CD4-positive, alpha-beta T cell treated with Interleukin-17A for 1 hour (primary cell): ENCODE measurements around the gene MBNL1.

Experiments used
- DNase-seq: peaks from one replicate; pipeline ENCODE4 v3.0.0-alpha.2; 2020

MBNL1 gene

DNA sequence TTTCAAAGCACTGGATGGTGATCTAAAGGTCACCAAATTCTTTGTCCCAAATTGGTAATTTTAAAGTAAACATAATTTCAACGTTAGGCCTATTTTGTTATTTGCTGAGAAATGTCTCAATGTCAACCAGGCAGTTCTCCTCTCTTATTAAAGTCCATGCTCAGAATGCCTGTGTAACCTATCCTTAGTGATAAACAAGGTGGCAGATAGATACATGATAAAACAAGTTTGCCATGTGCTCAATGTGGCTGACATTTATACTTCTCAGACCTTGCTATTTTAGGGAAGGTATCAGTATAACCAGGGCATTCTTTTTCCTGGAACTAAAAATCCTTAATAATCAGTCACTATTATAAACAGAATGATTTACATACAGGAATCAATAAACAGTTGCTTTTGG, 8.5 kb downstream of the MBNL1 start:
- DNase-seq = no peak

GRCh38 chr3:152278756-152279427, 10.2 kb downstream of the MBNL1 start:
- no peak for DNase-seq

DNA sequence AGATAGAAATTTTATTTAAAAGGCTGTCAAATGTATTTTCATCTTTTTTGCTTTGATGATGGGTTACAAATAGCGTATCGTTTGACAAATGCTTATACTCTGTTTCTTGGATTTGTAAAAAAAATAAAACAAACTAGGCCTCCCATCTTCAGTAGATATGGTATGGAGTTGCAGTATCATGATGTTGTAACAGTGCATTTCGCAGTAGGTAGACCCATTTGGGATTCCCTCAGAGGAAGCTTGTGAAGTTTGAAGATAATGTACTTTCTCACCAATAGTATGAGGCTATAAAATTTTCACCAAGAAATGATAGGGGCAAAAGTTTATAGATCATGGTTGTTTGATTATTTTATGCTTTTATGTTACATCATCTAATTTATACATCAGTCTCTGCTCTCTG, 10.8 kb downstream of the MBNL1 start:
- DNase-seq = no peak

- DNase-seq = no peak
Observed at GRCh38 chr3:152280539-152280938, 11.8 kb downstream of the MBNL1 start.

GRCh38 chr3:152281133-152281713, 12.5 kb downstream of the MBNL1 start:
- DNase-seq = no peak

GRCh38 chr3:152282813-152283212, 14.1 kb downstream of the MBNL1 start:
- DNase-seq = no peak

DNA sequence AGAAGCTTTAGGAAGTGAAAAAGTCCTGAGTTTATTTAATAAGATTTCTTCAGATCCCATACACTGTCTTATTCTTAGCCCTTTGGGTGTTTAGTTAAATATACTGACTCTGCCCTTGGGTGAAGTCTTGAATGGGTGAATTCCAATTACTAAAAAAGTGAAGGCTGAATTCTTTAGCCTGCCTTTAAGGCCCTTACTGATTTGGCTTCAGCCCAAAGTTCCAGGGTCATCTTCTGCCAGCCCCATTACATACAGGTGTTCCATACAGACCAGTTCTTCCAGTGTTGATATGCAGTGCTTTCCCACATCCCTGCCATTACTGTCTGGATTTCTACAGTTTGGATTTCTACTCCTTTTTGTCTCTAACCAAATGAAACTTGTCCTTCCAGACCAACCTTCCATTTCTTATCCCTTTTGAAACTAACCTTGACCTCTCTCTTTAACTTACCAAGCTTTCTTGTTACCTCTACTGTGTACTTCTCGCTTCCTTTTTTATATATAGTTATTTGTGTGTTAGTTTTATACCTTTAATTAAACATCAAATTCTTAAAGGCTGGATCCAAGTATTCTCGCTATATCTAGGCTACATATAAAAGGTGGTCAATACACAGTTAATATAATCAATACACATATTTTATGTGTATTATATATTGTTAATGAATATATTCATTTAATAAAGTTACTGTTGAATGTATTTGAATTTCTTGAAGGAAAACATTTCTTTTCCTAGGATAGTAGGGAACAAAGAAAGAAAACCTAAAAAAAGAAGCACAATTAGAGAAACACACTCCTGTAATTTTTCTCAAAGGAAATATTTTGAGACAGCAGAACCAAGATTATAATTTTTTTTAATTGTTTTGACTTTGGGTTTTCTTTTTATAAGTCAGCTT, 15.0 kb downstream of the MBNL1 start:
- no peak for DNase-seq

GRCh38 chr3:152284906-152285305, 16.2 kb downstream of the MBNL1 start:
- DNase-seq = peak; percentile 70

GRCh38 chr3:152285509-152285908, 16.8 kb downstream of the MBNL1 start:
- DNase-seq = no peak

- no peak for DNase-seq
Observed at GRCh38 chr3:152287898-152288576, 19.3 kb downstream of the MBNL1 start.

GRCh38 chr3:152288681-152289080, 20.0 kb downstream of the MBNL1 start:
- DNase-seq = no peak

GRCh38 chr3:152289708-152290107, 21.0 kb downstream of the MBNL1 start:
- DNase-seq = no peak

- DNase-seq = no peak
Observed at GRCh38 chr3:152290374-152290773, 21.6 kb downstream of the MBNL1 start.

DNA sequence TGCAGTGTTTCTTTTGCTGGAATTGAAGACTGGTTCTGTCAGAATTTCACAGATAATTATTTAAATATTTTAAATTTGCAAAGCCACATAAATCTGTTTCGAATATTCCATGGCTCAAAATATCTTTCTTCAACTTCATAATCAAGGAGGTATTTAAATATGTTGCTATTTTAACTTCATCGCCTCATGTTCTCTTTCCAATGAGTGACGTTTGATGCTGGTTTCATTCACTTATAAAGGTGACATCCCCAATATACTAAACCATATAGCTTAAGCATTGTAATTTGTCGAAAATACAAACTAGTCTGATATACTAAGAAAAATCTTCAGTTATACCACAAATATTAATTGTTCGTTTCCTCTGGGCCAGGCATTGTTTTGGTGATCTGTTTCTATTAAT, 22.5 kb downstream of the MBNL1 start:
- no peak for DNase-seq

- DNase-seq = peak; percentile 67
Observed at GRCh38 chr3:152291649-152292066, 22.9 kb downstream of the MBNL1 start.

DNA sequence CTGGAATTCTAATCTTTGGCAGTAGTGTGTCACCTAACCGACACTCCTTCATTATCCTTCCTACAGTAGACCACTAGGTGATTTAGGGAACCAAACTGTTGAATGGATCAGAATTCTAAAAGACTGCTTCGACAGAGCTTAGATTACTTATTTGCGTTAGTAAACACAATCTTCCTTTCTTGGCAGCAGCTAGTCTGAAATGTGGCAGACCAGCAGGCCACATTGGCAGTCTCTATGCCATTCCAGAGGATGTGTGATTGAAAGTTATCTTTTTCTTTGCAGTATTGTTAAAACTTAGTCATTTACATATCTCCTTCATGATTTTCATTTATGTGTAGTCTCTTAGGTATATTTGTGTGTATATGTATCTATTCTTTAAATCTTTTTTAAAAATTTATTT, 23.6 kb downstream of the MBNL1 start:
- DNase-seq = no peak

DNA sequence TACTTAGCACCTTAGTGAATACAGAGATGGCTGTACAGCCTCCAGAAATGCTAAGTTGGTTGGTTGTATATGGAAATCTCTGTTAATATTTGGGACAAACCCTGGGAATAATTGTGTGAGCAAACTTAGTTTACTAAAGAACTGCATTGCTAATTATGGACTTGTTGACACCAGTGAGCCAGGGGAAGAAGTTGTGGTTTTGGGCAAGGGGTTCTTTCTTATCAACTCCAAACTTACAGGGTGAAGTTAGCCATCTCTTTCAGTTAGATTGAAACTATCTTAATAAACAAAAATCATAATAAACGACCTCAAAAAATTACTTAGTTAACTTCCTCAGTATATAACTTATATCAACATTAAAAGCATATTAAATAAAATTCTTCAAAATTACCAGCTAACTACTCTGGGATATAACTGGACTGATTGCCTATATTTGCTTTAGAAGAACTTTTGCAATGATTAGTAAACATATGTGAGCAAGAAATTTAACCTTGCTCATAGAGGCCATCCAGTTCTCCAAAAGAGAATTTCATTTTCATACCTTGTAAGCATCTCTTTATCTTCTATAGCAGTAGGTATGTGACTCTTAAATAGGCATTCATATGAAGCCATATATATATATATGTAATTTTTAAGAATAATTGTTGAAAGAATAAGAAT, 24.7 kb downstream of the MBNL1 start:
- no peak for DNase-seq

DNA sequence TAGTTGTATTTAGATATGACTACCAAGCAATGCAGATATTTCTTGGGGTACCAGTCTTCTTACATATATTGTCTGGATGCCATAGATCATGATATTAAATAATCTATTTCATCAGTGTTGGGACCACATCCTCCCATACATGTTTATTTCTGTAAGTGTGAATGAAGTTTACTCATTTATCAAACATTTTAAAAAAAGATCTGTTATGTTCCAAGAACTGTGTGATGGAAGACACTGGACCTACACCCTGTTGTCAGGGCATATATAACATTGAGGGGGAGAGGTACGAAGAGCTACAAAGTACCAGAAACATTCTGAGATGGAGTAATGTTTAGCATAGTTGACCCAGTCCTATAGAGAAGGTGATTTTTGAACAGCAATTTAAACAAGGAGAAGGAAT, 26.6 kb downstream of the MBNL1 start:
- no peak for DNase-seq

DNA sequence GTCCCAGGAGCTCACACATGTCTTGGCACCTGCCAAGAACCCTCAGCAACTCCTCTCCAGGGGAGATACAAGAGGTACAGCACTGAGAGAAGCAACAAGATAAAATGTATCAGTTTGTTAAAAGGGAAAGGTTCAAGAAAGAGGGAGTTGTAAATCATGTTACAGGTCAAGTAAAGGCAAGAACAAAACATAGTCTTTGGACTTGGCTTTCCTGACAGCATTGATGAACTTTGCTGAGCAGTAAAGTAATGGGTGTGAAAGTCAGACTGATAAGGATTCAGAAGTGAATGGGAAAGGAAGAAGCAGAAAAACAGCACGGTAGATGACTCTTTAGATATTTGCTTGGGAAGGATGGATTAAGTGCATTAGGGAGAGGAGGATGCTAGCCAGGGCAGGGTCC, 27.1 kb downstream of the MBNL1 start:
- no peak for DNase-seq

GRCh38 chr3:152296382-152296781, 27.7 kb downstream of the MBNL1 start:
- DNase-seq = no peak

DNA sequence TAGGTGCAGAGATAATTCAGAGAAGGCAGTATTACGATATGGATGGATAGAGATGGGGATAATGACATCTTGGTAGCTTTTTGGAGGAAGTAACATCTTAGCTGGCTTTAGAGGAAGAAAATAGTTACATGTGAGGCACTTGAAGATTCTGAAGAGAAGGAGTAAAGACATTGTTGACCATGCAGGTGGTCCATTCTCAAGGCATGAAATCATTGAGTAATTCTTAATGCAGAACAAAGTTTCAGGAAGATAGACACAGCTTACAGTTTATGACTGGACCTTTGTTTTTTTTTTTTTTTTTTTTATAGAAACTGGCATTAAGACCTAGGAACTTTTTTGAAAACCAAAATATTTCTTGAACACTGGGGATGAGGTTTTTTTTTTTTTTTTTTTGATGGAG, 28.2 kb downstream of the MBNL1 start:
- no peak for DNase-seq

GRCh38 chr3:152298393-152299248, 29.9 kb downstream of the MBNL1 start:
- peak; percentile 91 for DNase-seq
